ENCODE measurements around the gene NOTCH1. TPM values are rescaled to one million over a fixed set of nuclear protein-coding genes. Genes with fewer than 3 reads are reported as not detected.

The NOTCH1 gene
- total RNA-seq, 3 donors from 2014 or later = 12.6 to 33.8 (median 21.1) TPM

- intact Hi-C loops (cut with DNase I; ENCODE audit: low total_unique reads) = no loop called here
- no peaks in the 10 kb centered on the region for H3K4me1 ChIP-seq
- H3K9me3 ChIP-seq = no peaks in the 10 kb centered on the region
- no peaks in the 10 kb centered on the region for H3K36me3 ChIP-seq
- H3K27me3 ChIP-seq = no peaks in the 10 kb centered on the region
- no peak for DNase-seq (ENCODE audit: low spot score in 2 of 2)
- H3K4me3 ChIP-seq = peak overlapping the region in 1 of 3 donors; percentile 3
- TF ChIP-seq POLR2AphosphoS5 (IDR thresholded peaks at IDR 0.05) (no peak), POLR2A (IDR thresholded peaks at IDR 0.05) (no peak)
- TF ChIP-seq, protein P1, sequence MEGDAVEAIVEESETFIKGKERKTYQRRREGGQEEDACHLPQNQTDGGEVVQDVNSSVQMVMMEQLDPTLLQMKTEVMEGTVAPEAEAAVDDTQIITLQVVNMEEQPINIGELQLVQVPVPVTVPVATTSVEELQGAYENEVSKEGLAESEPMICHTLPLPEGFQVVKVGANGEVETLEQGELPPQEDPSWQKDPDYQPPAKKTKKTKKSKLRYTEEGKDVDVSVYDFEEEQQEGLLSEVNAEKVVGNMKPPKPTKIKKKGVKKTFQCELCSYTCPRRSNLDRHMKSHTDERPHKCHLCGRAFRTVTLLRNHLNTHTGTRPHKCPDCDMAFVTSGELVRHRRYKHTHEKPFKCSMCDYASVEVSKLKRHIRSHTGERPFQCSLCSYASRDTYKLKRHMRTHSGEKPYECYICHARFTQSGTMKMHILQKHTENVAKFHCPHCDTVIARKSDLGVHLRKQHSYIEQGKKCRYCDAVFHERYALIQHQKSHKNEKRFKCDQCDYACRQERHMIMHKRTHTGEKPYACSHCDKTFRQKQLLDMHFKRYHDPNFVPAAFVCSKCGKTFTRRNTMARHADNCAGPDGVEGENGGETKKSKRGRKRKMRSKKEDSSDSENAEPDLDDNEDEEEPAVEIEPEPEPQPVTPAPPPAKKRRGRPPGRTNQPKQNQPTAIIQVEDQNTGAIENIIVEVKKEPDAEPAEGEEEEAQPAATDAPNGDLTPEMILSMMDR (IDR thresholded peaks at IDR 0.05) = no peak
- peak overlapping the region in 1 of 2 donors; percentile 58 for H3K27ac ChIP-seq
Measured at GRCh38 chr9:136531904-136532798, 13.7 kb downstream of the NOTCH1 start.

GRCh38 chr9:136531186-136531903 lies 14.5 kb downstream of the NOTCH1 start:
- no peak for TF ChIP-seq POLR2AphosphoS5 (IDR thresholded peaks at IDR 0.05)
- intact Hi-C loops (cut with DNase I; ENCODE audit: low total_unique reads) = no loop called here
- Histone ChIP-seq H3K9me3 (no peaks in the 10 kb centered on the region), H3K27ac (peak overlapping the region in 1 of 2 donors; percentile 38), H3K36me3 (no peaks in the 10 kb centered on the region), H3K27me3 (no peaks in the 10 kb centered on the region), H3K4me1 (no peaks in the 10 kb centered on the region), H3K4me3 (no peak overlapping the region)
- no peak for DNase-seq (ENCODE audit: low spot score in 2 of 2)

GRCh38 chr9:136530461-136531089 lies 15.3 kb downstream of the NOTCH1 start:
- Histone ChIP-seq H3K4me1 (no peaks in the 10 kb centered on the region), H3K4me3 (peak overlapping the region in 1 of 3 donors; percentile 22), H3K27me3 (no peaks in the 10 kb centered on the region), H3K36me3 (no peaks in the 10 kb centered on the region), H3K9me3 (no peaks in the 10 kb centered on the region), H3K27ac (peak overlapping the region in 1 of 2 donors; percentile 38)
- no peak for DNase-seq (ENCODE audit: low spot score in 2 of 2)
- intact Hi-C loops (cut with DNase I; ENCODE audit: low total_unique reads) = no loop called here
- TF ChIP-seq POLR2A (IDR thresholded peaks at IDR 0.05) (no peak), POLR2AphosphoS5 (IDR thresholded peaks at IDR 0.05) (no peak)
- TF ChIP-seq, protein P1 (IDR thresholded peaks at IDR 0.05) = no peak

- TF ChIP-seq, protein P1 (IDR thresholded peaks at IDR 0.05) = no peak
- Histone ChIP-seq H3K27me3 (no peaks in the 10 kb centered on the region), H3K27ac (peak overlapping the region in 1 of 2 donors; percentile 38), H3K4me3 (peak overlapping the region in 1 of 3 donors; percentile 22), H3K9me3 (no peaks in the 10 kb centered on the region), H3K36me3 (no peaks in the 10 kb centered on the region), H3K4me1 (no peaks in the 10 kb centered on the region)
- DNase-seq (ENCODE audit: low spot score in 2 of 2) = no peak
- intact Hi-C loops (cut with DNase I; ENCODE audit: low total_unique reads) = no loop called here
Measured at GRCh38 chr9:136529516-136530460, 16.1 kb downstream of the NOTCH1 start.
